ENCODE results near the gene ULBP1. TPM values are rescaled to one million over a fixed set of nuclear protein-coding genes. Genes with fewer than 3 reads are reported as not detected.
A peak's percentile ranks its signal among the peaks of the same experiment; 100 is the strongest.

The ULBP1 gene
- total RNA-seq, 1 donor from 2014 or later, result 0.11 TPM

GRCh38 chr6:150004101-150004782, 40.5 kb downstream of the ULBP1 start:
- no peak for DNase-seq (ENCODE audit: low spot score)
- H3K27me3 ChIP-seq, result peaks cover 61% of the 10 kb centered on the region
- Mint-ChIP-seq H3K27me3 (ENCODE audit: insufficient read depth, low read depth) (peaks cover 29% of the 10 kb centered on the region), H3K27ac (no peak overlapping the region), H3K36me3 (no peaks in the 10 kb centered on the region), H3K4me1 (peaks cover 5% of the 10 kb centered on the region), H3K9me3 (peaks cover 4% of the 10 kb centered on the region), H3K4me3 (peak overlapping the region; percentile 92)
- H3K9ac ChIP-seq, result no peak overlapping the region
- H2AFZ ChIP-seq (replicated peaks), result peak overlapping the region; percentile 97
- H4K20me1 ChIP-seq (ENCODE audit: low read depth), result no peaks in the 10 kb centered on the region
- peak overlapping the region; percentile 91 for H3K4me2 ChIP-seq
- peaks cover 3% of the 10 kb centered on the region for H3K4me1 ChIP-seq
- H3K27ac ChIP-seq, result no peak overlapping the region
- H3K4me3 ChIP-seq, result peak overlapping the region; percentile 70
- H3K36me3 ChIP-seq, result no peaks in the 10 kb centered on the region
- no peaks in the 10 kb centered on the region for H3K79me2 ChIP-seq (ENCODE audit: low read depth)
- H3K9me3 ChIP-seq (ENCODE audit: low read depth), result no peaks in the 10 kb centered on the region
- H3F3A ChIP-seq (ENCODE audit: low read depth), result no peaks in the 10 kb centered on the region
- no peak for TF ChIP-seq EZH2 (IDR thresholded peaks at IDR 0.05)
- no peak for TF ChIP-seq CTCF (IDR thresholded peaks at IDR 0.05)
- TF ChIP-seq EZH2phosphoT487 (IDR thresholded peaks at IDR 0.05), result no peak

- peak; percentile 98 for DNase-seq (ENCODE audit: low spot score)
- peak overlapping the region; percentile 91 for H3K4me2 ChIP-seq
- no peak overlapping the region for H3K27ac ChIP-seq
- Mint-ChIP-seq H3K4me3 (peak overlapping the region; percentile 92), H3K27ac (no peak overlapping the region), H3K36me3 (no peaks in the 10 kb centered on the region), H3K4me1 (peaks cover 5% of the 10 kb centered on the region), H3K9me3 (peaks cover 4% of the 10 kb centered on the region), H3K27me3 (ENCODE audit: insufficient read depth, low read depth) (peaks cover 34% of the 10 kb centered on the region)
- peak overlapping the region; percentile 97 for H2AFZ ChIP-seq (replicated peaks)
- no peaks in the 10 kb centered on the region for H4K20me1 ChIP-seq (ENCODE audit: low read depth)
- TF ChIP-seq EZH2 (IDR thresholded peaks at IDR 0.05) (peak; percentile 59), CTCF (IDR thresholded peaks at IDR 0.05) (peak; percentile 5), EZH2phosphoT487 (IDR thresholded peaks at IDR 0.05) (no peak)
- H3K4me3 ChIP-seq, result peak overlapping the region; percentile 70
- no peaks in the 10 kb centered on the region for H3K36me3 ChIP-seq
- no peaks in the 10 kb centered on the region for H3K79me2 ChIP-seq (ENCODE audit: low read depth)
- H3F3A ChIP-seq (ENCODE audit: low read depth), result no peaks in the 10 kb centered on the region
- no peaks in the 10 kb centered on the region for H3K9me3 ChIP-seq (ENCODE audit: low read depth)
- H3K27me3 ChIP-seq, result peaks cover 69% of the 10 kb centered on the region
- no peak overlapping the region for H3K9ac ChIP-seq
- H3K4me1 ChIP-seq, result peaks cover 3% of the 10 kb centered on the region
Observed at GRCh38 chr6:150004783-150005717, 41.3 kb downstream of the ULBP1 start.

GRCh38 chr6:150005761-150006651, 42.3 kb downstream of the ULBP1 start:
- Mint-ChIP-seq H3K9me3 (peaks cover 4% of the 10 kb centered on the region), H3K27me3 (ENCODE audit: insufficient read depth, low read depth) (peaks cover 43% of the 10 kb centered on the region), H3K27ac (no peak overlapping the region), H3K4me3 (peak overlapping the region; percentile 92), H3K36me3 (no peaks in the 10 kb centered on the region), H3K4me1 (peaks cover 5% of the 10 kb centered on the region)
- no peak for DNase-seq (ENCODE audit: low spot score)
- Histone ChIP-seq H3K9ac (no peak overlapping the region), H3K4me3 (peak overlapping the region; percentile 70), H4K20me1 (ENCODE audit: low read depth) (no peaks in the 10 kb centered on the region), H3K27me3 (peaks cover 78% of the 10 kb centered on the region), H3K9me3 (ENCODE audit: low read depth) (no peaks in the 10 kb centered on the region), H3K4me2 (peak overlapping the region; percentile 91), H3F3A (ENCODE audit: low read depth) (no peaks in the 10 kb centered on the region), H2AFZ (replicated peaks) (peak overlapping the region; percentile 97), H3K79me2 (ENCODE audit: low read depth) (no peaks in the 10 kb centered on the region), H3K4me1 (peaks cover 3% of the 10 kb centered on the region), H3K27ac (no peak overlapping the region), H3K36me3 (no peaks in the 10 kb centered on the region)
- TF ChIP-seq EZH2 (IDR thresholded peaks at IDR 0.05) (no peak), CTCF (IDR thresholded peaks at IDR 0.05) (no peak), EZH2phosphoT487 (IDR thresholded peaks at IDR 0.05) (no peak)

Data from neural progenitor cell (in vitro differentiated cells).